T-helper 2 cell treated with Interferon-gamma antibody and Interleukin-4, amounts not matched to agents 5 μg/mL and 100 μg/mL, for 36 hours (primary cell): ENCODE data around the gene GMIP.
A peak's percentile ranks its signal among the peaks of the same experiment; 100 is the strongest.

Source experiments
- DNase-seq: peaks from one replicate; pipeline ENCODE4 v3.0.0; 2021; ENCODE audit warnings: low spot score
- H3K27ac Mint-ChIP-seq: one replicate; pipeline ENCODE4 v1.8.0; 2021; ENCODE audit warnings: mild to moderate bottlenecking, mixed read lengths
- H3K27me3 Mint-ChIP-seq: one replicate; pipeline ENCODE4 v1.8.0; 2021; ENCODE audit warnings: low read depth, mixed read lengths
- H3K36me3 Mint-ChIP-seq: one replicate; pipeline ENCODE4 v1.8.0; 2021; ENCODE audit warnings: low read depth, mixed read lengths
- H3K4me1 Mint-ChIP-seq: one replicate; pipeline ENCODE4 v1.8.0; 2021; ENCODE audit warnings: low read depth, mixed read lengths
- H3K4me3 Mint-ChIP-seq: one replicate; pipeline ENCODE4 v1.8.0; 2022; ENCODE audit warnings: mild to moderate bottlenecking, moderate library complexity, mixed read lengths
- H3K9me3 Mint-ChIP-seq: one replicate; pipeline ENCODE4 v1.8.0; 2021; ENCODE audit warnings: mixed read lengths

Gene GMIP

DNA sequence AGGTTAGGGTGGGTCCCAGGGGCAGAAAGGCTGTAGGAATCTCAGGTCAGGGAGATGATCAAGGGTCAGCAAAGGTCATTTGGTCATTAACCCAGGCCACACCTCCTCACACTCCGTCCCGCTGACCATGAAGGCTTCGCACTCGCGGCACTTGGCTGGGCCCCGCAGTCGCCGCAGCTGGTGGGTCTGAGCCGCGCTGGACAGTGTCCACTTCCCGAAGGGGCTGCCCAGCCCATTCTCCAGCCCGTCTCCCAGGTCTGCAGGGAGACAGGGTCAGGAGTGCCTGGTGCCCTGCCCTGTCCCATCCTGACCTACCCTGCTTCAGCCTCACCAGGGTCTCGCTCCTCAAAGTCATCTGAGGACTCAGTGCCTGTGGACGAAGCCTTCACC lies 8.1 kb downstream of the GMIP start:
- Mint-ChIP-seq H3K4me3 (no peak overlapping the region), H3K4me1 (no peaks in the 10 kb centered on the region), H3K9me3 (no peaks in the 10 kb centered on the region), H3K27me3 (no peaks in the 10 kb centered on the region), H3K27ac (no peak overlapping the region), H3K36me3 (peaks cover 64% of the 10 kb centered on the region)
- no peak for DNase-seq

DNA sequence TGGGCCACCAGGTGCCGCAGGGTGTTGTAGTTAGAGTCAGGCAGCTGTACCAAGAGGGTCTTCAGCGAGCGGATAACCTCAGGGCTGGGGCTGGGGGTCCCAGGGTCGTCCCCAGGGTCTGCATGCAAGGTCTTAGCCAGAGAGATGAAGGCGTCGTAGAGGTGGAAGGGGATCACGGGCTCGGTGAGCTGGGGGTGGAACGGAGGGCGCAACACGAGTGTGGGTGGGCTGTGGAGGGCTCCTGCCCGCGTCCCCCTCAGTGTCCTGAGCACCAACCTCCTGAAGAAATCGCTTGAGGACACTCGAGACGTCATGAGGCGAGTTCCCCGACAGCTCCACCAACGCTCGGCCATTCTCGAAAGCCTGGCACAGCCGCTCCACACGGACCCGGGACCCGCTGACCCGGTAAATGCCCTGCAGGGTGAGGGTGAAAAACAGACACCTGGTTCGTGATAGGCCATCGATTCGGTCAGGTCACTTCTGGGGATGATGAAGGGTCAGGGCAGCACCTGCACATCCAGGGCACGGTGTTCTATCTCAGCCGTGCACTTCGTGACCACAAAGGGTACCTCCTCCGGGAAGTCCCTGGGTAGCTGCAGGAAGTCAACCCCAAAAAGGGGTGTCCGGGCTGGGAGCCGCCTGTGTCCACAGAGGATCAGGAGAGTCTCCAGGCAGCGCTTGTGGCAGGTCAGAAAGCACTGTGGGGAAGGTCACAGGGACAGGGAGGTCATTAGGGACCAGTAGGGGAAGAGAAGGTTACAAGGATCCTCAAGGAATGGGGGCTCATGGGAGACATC lies 8.7 kb downstream of the GMIP start:
- Mint-ChIP-seq H3K4me3 (no peak overlapping the region), H3K27ac (no peak overlapping the region), H3K9me3 (no peaks in the 10 kb centered on the region), H3K4me1 (no peaks in the 10 kb centered on the region), H3K27me3 (no peaks in the 10 kb centered on the region), H3K36me3 (peaks cover 61% of the 10 kb centered on the region)
- DNase-seq: no peak

DNA sequence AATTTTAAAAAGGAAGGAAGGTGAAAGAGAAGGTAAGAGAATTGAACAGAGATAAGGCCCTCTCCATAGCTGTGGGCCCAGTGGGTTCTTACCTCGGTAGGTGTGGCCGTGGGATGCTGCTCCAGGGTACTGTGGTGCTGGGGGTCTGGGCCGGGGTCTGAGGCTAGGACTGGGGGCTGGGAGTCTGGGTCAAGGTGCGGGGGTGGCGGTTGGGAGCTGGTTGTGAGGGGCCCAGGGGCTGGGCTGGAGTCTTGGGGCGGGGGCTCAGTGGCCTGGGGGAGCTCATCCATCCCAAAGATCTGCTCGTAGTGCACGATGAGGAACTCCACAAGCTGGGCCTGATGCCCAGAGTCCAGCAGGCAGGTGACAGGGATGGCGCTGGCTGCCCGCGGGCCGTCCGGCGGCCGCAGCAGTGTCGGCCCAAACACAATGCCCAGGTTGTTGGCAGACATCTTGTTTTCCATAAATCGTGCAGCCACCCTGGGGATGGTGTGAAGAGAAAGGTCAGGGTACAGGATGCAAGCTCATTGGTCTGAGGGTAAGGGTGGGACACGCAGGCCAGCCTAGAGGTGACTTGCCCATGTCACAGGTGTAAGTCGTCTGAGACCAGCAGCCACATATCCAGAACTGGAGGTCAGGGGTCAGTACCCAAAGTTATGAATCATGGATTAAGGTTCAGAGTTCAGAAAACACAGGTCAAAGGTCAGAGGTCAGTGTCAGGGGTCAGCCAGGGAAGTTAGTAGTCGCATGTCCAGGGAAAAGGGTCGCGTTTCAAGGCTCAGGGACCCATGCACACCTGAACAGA lies 9.5 kb downstream of the GMIP start:
- H3K36me3 Mint-ChIP-seq: peaks cover 61% of the 10 kb centered on the region
- H3K4me3 Mint-ChIP-seq: no peak overlapping the region
- no peaks in the 10 kb centered on the region for H3K27me3 Mint-ChIP-seq
- H3K27ac Mint-ChIP-seq: no peak overlapping the region
- no peak for DNase-seq
- H3K9me3 Mint-ChIP-seq: no peaks in the 10 kb centered on the region
- H3K4me1 Mint-ChIP-seq: no peaks in the 10 kb centered on the region

DNA sequence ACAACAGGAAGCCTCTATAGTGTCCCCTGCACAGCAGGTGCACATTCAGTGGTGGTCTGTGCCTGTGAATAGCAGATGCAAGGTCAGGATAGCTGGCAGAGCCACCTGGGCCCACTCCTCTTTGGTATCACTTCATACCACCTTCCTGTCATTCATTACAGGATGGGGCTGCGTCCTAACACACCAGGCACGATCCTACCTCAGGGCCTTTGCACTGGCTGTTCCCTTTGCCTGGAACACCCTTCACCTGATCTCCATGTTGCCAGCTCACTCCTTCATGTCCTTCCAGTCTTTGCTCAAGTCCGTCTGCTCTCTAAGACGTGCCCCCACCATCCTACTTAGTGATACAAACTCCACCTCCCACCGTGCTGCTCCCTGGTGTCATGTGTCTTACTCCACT lies 10.8 kb downstream of the GMIP start:
- no peak for DNase-seq
- Mint-ChIP-seq H3K4me3 (no peak overlapping the region), H3K9me3 (no peaks in the 10 kb centered on the region), H3K27ac (peak overlapping the region; percentile 55), H3K36me3 (peaks cover 58% of the 10 kb centered on the region), H3K27me3 (no peaks in the 10 kb centered on the region), H3K4me1 (peaks cover under 1% of the 10 kb centered on the region)

DNA sequence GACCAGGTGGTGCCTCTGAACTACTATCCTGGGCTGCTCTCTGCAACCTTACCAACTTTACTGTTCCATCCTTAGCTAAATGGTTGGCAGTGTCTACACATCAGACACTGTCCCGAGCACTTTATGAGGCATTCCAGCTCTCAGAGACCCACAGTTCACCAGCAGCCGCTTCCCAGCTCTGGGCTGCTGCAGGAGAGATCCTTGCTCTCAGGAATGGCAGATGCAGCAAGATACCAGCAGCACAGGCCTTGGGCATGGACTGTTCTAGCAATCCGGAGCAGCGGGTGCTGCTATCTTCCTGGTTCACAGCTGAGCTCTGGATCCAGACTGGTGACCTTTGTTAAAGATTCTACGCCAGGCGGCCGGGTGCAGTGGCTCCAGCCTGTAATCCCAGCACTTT lies 12.1 kb downstream of the GMIP start:
- Mint-ChIP-seq H3K36me3 (peaks cover 56% of the 10 kb centered on the region), H3K27ac (no peak overlapping the region), H3K9me3 (no peaks in the 10 kb centered on the region), H3K27me3 (no peaks in the 10 kb centered on the region), H3K4me1 (peaks cover 13% of the 10 kb centered on the region), H3K4me3 (no peak overlapping the region)
- no peak for DNase-seq

DNA sequence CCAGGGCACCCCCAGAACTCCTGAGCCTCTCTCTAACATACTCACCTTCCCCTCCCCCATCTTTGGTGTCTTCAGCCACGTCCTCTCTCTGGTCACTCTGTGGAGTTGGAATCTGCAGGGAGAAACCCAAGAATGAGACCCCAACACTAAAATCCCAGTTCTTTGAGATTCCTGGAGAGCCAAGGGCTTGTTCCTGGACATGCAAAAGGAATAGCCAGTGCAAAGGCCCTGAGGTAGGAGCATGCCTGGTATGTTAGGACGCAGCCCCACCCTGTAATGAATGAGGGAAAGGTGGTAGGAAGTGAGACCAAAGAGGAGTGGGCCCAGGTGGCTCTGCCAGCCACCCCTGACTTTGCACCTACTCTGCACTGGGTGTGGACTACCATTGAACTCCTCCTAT lies 13.0 kb downstream of the GMIP start:
- no peaks in the 10 kb centered on the region for H3K27me3 Mint-ChIP-seq
- no peak overlapping the region for H3K27ac Mint-ChIP-seq
- no peaks in the 10 kb centered on the region for H3K9me3 Mint-ChIP-seq
- no peak overlapping the region for H3K4me3 Mint-ChIP-seq
- H3K4me1 Mint-ChIP-seq: peaks cover 17% of the 10 kb centered on the region
- H3K36me3 Mint-ChIP-seq: peaks cover 54% of the 10 kb centered on the region
- no peak for DNase-seq

DNA sequence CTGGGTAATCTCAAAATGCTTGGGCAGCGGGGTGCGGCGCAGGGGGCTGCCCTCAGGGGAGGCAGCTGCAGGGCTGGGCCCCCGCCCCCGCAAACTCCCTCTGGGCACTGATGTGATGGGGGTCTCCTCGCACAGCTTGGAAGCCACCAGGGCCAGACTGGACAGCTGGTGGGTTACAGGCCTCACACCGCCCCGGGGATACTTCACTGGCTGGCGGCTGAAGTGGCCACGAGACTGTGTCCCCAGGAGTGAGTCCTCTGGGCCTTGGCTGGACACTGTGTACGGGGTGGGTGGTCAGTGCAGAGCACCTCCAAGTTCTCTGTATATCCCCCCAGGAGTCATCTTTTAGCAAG lies 13.4 kb downstream of the GMIP start:
- H3K36me3 Mint-ChIP-seq: peaks cover 51% of the 10 kb centered on the region
- H3K27me3 Mint-ChIP-seq: no peaks in the 10 kb centered on the region
- H3K4me1 Mint-ChIP-seq: peaks cover 17% of the 10 kb centered on the region
- H3K4me3 Mint-ChIP-seq: no peak overlapping the region
- H3K27ac Mint-ChIP-seq: no peak overlapping the region
- no peaks in the 10 kb centered on the region for H3K9me3 Mint-ChIP-seq
- DNase-seq: no peak

DNA sequence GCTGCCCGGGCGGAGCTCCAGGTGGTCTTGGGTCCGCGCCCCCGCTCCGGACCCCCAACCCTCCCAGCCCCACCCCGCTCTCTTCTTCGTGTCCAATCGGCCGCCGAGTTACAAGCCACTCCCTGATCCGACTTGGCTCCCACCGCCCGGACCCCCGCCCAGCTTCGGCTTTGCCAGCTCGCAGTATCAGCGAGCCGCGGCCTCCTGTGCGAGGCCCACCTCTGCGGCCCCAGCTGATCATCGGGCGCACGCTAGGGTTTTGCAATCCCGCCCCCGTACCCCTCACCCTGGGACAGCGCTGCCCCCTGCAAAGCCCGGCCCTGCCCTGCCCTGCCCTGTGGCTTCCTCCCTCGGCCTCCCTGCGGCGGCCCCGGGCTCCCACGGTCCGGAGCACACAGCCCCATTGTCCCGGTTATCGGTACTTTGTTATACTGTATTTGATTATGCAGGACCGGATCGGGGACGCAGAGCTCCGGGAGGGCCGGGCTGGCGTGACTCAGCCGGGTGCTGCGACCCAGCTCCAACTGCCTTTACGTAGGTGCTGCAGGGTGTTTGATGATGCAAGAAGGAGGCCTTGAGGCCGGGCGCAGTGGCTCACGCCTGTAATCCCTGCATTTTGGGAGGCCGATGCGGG lies 14.8 kb downstream of the GMIP start:
- Mint-ChIP-seq H3K27ac (peak overlapping the region; percentile 31), H3K36me3 (peaks cover 47% of the 10 kb centered on the region), H3K9me3 (no peaks in the 10 kb centered on the region), H3K4me3 (peak overlapping the region; percentile 66), H3K27me3 (no peaks in the 10 kb centered on the region), H3K4me1 (peaks cover 17% of the 10 kb centered on the region)
- DNase-seq: peak; percentile 11

DNA sequence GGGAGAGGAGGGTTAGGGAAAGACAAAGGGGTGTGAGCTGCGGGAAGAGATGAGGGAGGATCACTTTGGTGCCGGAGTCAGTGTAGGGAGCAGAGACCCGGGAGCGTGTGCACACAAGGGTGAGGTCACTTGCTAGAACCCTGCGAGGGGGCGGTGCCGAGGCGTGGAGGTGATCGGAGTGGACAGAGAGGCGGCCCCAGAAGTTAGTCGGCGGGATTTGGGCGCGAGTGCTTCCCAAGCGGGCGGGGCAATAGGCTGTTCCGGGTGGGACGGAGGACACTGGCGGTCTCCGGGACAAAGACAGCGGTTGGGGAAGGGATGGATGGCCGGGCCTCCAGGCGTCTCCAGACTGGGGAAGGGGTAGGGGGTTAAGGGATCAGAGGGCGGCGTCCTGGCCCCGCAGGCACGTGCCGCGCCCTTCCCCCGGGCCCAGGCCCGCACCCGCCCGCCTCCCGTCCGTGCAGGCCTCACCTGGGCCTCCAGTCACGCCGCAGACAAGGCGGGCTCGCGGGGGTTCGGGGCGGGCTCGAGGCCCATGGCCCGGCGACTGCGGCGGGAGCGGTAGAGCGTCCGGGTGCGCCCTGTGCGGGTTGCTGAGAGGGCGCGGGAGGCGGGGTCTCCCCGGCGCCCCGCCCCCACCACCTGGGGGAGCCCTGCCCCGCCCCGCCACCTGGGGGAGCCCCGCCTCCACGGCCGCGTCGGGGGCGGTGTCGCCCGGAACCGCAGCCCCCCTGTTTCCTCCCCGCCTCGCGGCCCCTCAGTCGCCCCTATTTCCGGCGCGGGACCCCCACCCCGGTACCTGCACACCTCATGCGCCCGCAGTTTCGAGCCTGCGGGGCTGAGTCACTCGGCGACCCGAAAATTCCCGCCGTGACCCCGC lies 15.6 kb downstream of the GMIP start, which contains the start of gene LPAR2:
Gene LPAR2 (minus strand): TSS at position 600 of the 880 bp plus-strand sequence. CDS start 945 bp downstream, outside the sequence.
- H3K27me3 Mint-ChIP-seq: no peaks in the 10 kb centered on the region
- no peaks in the 10 kb centered on the region for H3K9me3 Mint-ChIP-seq
- peaks cover 17% of the 10 kb centered on the region for H3K4me1 Mint-ChIP-seq
- peak within 1 kb of the TSS; percentile 97 for H3K4me3 Mint-ChIP-seq
- peak within 1 kb of the TSS; percentile 95 for H3K27ac Mint-ChIP-seq
- peaks cover 42% of the 10 kb centered on the region for H3K36me3 Mint-ChIP-seq
- peak; percentile 47 for DNase-seq

DNA sequence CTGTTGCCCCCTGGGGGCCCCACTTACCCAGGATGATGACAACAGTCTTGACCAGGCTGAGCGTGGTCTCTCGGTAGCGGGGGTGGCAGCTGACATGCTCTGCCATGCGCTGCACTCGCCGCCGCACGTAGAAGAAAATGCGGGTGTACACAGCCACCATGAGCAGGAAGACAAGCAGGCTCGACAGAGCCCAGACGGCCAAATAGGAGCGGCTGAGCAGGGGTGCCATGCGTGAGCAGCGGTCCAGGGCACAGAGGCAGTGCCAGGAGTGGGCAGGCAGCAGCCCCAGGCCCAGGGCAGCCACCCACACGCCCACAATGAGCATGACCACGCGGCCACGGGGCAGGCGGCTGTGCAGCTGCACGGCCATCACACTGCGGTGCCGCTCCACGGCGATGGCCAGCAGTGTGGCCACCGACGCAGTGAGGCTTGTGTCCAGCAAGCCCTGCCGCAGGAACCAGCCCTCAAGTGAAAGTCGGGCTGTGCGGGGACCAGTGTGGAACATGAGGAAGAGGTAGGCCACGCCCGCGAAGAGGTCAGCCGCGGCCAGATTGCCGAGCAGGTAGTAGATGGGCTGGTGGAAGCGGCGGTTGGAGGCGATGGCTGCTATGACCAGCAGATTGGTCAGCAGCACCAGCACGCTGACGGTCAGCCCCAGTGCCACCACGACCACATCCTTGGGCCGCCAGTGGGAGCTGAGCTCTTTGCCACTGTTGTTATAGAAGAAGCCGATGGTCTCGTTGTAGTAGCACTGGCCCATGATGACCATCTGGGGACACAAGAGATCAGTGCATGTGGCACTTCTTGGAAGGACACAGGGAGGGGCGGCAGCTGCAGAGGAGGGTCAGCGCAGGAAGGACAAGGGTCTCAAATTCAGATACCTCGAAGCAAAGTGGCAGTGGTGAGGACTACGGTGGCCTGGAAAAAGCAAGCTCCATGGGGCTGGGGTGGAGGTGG lies 16.7 kb downstream of the GMIP start:
- Mint-ChIP-seq H3K27me3 (no peaks in the 10 kb centered on the region), H3K27ac (peak overlapping the region; percentile 95), H3K4me3 (peak overlapping the region; percentile 97), H3K4me1 (peaks cover 17% of the 10 kb centered on the region), H3K9me3 (no peaks in the 10 kb centered on the region), H3K36me3 (peaks cover 37% of the 10 kb centered on the region)
- no peak for DNase-seq

DNA sequence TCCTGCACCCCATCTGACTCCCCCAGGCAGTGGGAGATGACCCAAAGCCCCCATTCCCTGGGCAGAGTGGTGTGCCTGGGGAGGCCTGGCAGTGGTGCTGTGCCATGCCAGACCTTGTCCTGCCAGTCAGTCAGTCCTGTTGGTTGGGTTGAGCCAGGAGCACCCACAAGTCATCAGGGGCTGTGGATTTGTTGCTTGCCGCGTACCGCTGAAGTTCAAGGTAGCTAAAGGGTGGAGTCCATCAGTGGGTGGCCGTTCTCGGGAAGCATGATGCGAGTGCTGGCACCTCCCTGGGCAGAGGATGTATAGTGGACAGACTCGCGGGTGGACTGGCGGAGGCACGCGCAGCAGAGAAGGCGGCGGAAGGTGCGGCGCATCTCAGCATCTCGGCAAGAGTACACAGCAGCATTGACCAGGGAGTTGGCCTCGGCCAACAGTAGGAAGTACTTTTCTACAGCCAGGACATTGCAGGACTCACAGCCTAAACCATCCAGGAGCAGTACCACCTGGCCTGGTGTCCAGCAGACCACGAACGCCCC lies 19.4 kb downstream of the GMIP start:
- H3K27ac Mint-ChIP-seq: no peak overlapping the region
- H3K36me3 Mint-ChIP-seq: peaks cover 23% of the 10 kb centered on the region
- no peaks in the 10 kb centered on the region for H3K27me3 Mint-ChIP-seq
- H3K4me3 Mint-ChIP-seq: no peak overlapping the region
- H3K4me1 Mint-ChIP-seq: peaks cover 20% of the 10 kb centered on the region
- no peaks in the 10 kb centered on the region for H3K9me3 Mint-ChIP-seq
- no peak for DNase-seq

DNA sequence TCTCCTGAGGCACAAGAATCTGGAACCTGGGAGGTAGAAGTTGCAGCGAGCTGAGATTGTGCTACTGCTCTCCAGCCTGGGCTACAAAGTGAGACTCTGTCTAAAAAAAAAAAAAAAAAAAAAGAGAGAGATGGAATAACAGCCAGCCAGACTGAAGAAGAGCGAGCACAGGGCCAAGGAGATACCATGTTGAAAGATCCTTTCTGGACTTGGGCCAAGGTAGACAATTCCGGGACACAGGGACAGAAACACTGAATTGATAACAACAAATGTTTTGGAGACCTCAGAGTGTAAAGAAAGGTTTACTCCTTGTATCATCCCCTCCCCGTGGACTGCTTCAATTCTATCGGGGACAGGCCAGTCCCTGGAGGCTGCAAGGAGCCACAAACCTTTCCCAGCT lies 20.1 kb downstream of the GMIP start:
- H3K27me3 Mint-ChIP-seq: no peaks in the 10 kb centered on the region
- no peaks in the 10 kb centered on the region for H3K9me3 Mint-ChIP-seq
- peaks cover 27% of the 10 kb centered on the region for H3K36me3 Mint-ChIP-seq
- DNase-seq: no peak
- H3K4me3 Mint-ChIP-seq: no peak overlapping the region
- H3K4me1 Mint-ChIP-seq: peaks cover 25% of the 10 kb centered on the region
- H3K27ac Mint-ChIP-seq: no peak overlapping the region
